RWPE2 (cell line): ENCODE measurements around the gene STAT5A.
A peak's percentile ranks its signal among the peaks of the same experiment; 100 is the strongest.
"Not testable (repeated sequence)": the region's sequence is repeated elsewhere in the genome, so short reads cannot be mapped to it uniquely, and the experiment has no call there.

ENCODE experiments used
- ATAC-seq: fragments of 200-7000 bp; cut with Tn5 transposase; 3 replicates; pipeline ENCODE4 v1.9.1; 2021; ENCODE audit warnings: low read depth
- DNase-seq: peaks from one replicate; pipeline ENCODE4 v3.0.0-alpha.2; 2020; ENCODE audit warnings: low spot score
- H3K27ac ChIP-seq: fragments of 450-650 bp; 2 replicates; pipeline ENCODE4 v1.5.1; 2017; ENCODE audit warnings: mild to moderate bottlenecking; ENCODE audit not compliant: poor library complexity, severe bottlenecking
- H3K27me3 ChIP-seq: fragments of 250-450 bp; sonication (Bioruptor Pico); 2 replicates; pipeline ENCODE4 v1.5.1; 2021; ENCODE audit warnings: mild to moderate bottlenecking, moderate library complexity; ENCODE audit not compliant: insufficient read depth, poor library complexity, severe bottlenecking
- H3K36me3 ChIP-seq: fragments of 250-450 bp; sonication (Bioruptor Pico); 2 replicates; pipeline ENCODE4 v1.5.1; 2020; ENCODE audit warnings: low read depth, mild to moderate bottlenecking, moderate library complexity
- H3K4me1 ChIP-seq: fragments of 250-450 bp; sonication (Bioruptor Pico); 2 replicates; pipeline ENCODE4 v1.5.1; 2021; ENCODE audit warnings: mild to moderate bottlenecking, moderate library complexity; ENCODE audit not compliant: insufficient read depth, poor library complexity, severe bottlenecking
- H3K4me3 ChIP-seq: fragments of 250-450 bp; sonication (Bioruptor Pico); 2 replicates; pipeline ENCODE4 v1.5.1; 2021; ENCODE audit warnings: mild to moderate bottlenecking, moderate library complexity; ENCODE audit not compliant: severe bottlenecking
- H3K9me3 ChIP-seq: fragments of 250-450 bp; sonication (Bioruptor Pico); 2 replicates; pipeline ENCODE4 v1.5.1; 2021; ENCODE audit warnings: mild to moderate bottlenecking, moderate library complexity; ENCODE audit not compliant: severe bottlenecking
- CTCF ChIP-seq: fragments of 450-650 bp; IDR thresholded peaks from one replicate; pipeline ENCODE4 v1.5.1; 2017; ENCODE audit warnings: mild to moderate bottlenecking, moderate library complexity; ENCODE audit not compliant: poor library complexity, severe bottlenecking

Gene STAT5A

GRCh38 chr17:42251115-42251514 is 37.2 kb upstream of the STAT5A start:
- H3K36me3 ChIP-seq, result no peaks in the 10 kb centered on the region
- DNase-seq (no peak), ATAC-seq (no peak)
- peaks cover 11% of the 10 kb centered on the region for H3K4me1 ChIP-seq
- no peak overlapping the region for H3K27ac ChIP-seq
- no peak overlapping the region for H3K4me3 ChIP-seq
- no peaks in the 10 kb centered on the region for H3K27me3 ChIP-seq
- no peaks in the 10 kb centered on the region for H3K9me3 ChIP-seq
- peak; percentile 33 for TF ChIP-seq CTCF

- no peaks in the 10 kb centered on the region for H3K9me3 ChIP-seq
- TF ChIP-seq CTCF, result no peak
- no peak overlapping the region for H3K27ac ChIP-seq
- peaks cover 11% of the 10 kb centered on the region for H3K4me1 ChIP-seq
- H3K27me3 ChIP-seq, result no peaks in the 10 kb centered on the region
- no peak overlapping the region for H3K4me3 ChIP-seq
- no peaks in the 10 kb centered on the region for H3K36me3 ChIP-seq
- DNase-seq (no peak), ATAC-seq (no peak)
Observed at GRCh38 chr17:42252597-42253550, 35.4 kb upstream of the STAT5A start.

GRCh38 chr17:42253578-42253977 is 34.7 kb upstream of the STAT5A start:
- no peak overlapping the region for H3K4me3 ChIP-seq
- peaks cover 11% of the 10 kb centered on the region for H3K4me1 ChIP-seq
- DNase-seq (no peak), ATAC-seq (no peak)
- no peaks in the 10 kb centered on the region for H3K36me3 ChIP-seq
- H3K27me3 ChIP-seq, result no peaks in the 10 kb centered on the region
- no peak for TF ChIP-seq CTCF
- no peaks in the 10 kb centered on the region for H3K9me3 ChIP-seq
- no peak overlapping the region for H3K27ac ChIP-seq

GRCh38 chr17:42255445-42255844 is 32.9 kb upstream of the STAT5A start:
- no peak for TF ChIP-seq CTCF
- ATAC-seq, result no peak
- no peaks in the 10 kb centered on the region for H3K36me3 ChIP-seq
- H3K27me3 ChIP-seq, result no peaks in the 10 kb centered on the region
- no peak overlapping the region for H3K4me3 ChIP-seq
- no peaks in the 10 kb centered on the region for H3K9me3 ChIP-seq
- peaks cover 11% of the 10 kb centered on the region for H3K4me1 ChIP-seq
- no peak overlapping the region for H3K27ac ChIP-seq
- no peak for DNase-seq

- no peak overlapping the region for H3K27ac ChIP-seq
- no peaks in the 10 kb centered on the region for H3K4me1 ChIP-seq
- no peak for TF ChIP-seq CTCF
- H3K4me3 ChIP-seq, result no peak overlapping the region
- H3K36me3 ChIP-seq, result no peaks in the 10 kb centered on the region
- no peaks in the 10 kb centered on the region for H3K9me3 ChIP-seq
- no peaks in the 10 kb centered on the region for H3K27me3 ChIP-seq
- no peak for DNase-seq
- no peak for ATAC-seq
Observed at GRCh38 chr17:42260318-42260717, 28.0 kb upstream of the STAT5A start.

GRCh38 chr17:42264366-42264765 is 23.9 kb upstream of the STAT5A start:
- not testable (repeated sequence) for H3K4me3 ChIP-seq, H3K27ac ChIP-seq, ATAC-seq, H3K36me3 ChIP-seq, H3K9me3 ChIP-seq, H3K27me3 ChIP-seq, H3K4me1 ChIP-seq, DNase-seq
